ENCODE data around the gene SLC35F3. TPM values are rescaled to one million over a fixed set of nuclear protein-coding genes. Genes with fewer than 3 reads are reported as not detected.
A peak's percentile ranks its signal among the peaks of the same experiment; 100 is the strongest.
"Not testable (repeated sequence)": the region's sequence is repeated elsewhere in the genome, so short reads cannot be mapped to it uniquely, and the experiment has no call there.

Gene SLC35F3
- total RNA-seq, 1 experiment from 2014 or later = 4.6 TPM

GRCh38 chr1:234103198-234103597 is 198.7 kb downstream of the SLC35F3 start:
- DNase-seq (ENCODE audit: low read depth) = no peak

GRCh38 chr1:234106032-234106431 is 201.6 kb downstream of the SLC35F3 start:
- DNase-seq (ENCODE audit: low read depth) = no peak

GRCh38 chr1:234107416-234108021 is 203.0 kb downstream of the SLC35F3 start:
- no peak for DNase-seq (ENCODE audit: low read depth)

GRCh38 chr1:234108921-234109320 is 204.4 kb downstream of the SLC35F3 start:
- DNase-seq (ENCODE audit: low read depth) = peak; percentile 45

- no peak for DNase-seq (ENCODE audit: low read depth)
Measured at GRCh38 chr1:234109840-234110239, 205.4 kb downstream of the SLC35F3 start.

- peak; percentile 74 for DNase-seq (ENCODE audit: low read depth)
Measured at GRCh38 chr1:234111458-234112142, 207.1 kb downstream of the SLC35F3 start.

GRCh38 chr1:234114648-234115307 is 210.3 kb downstream of the SLC35F3 start:
- DNase-seq (ENCODE audit: low read depth) = peak; percentile 58

GRCh38 chr1:234118911-234119310 is 214.4 kb downstream of the SLC35F3 start:
- DNase-seq (ENCODE audit: low read depth) = no peak

- no peak for DNase-seq (ENCODE audit: low read depth)
Measured at GRCh38 chr1:234119431-234119830, 215.0 kb downstream of the SLC35F3 start.

- DNase-seq (ENCODE audit: low read depth) = peak; percentile 47
Measured at GRCh38 chr1:234120327-234120944, 216.0 kb downstream of the SLC35F3 start.

- DNase-seq (ENCODE audit: low read depth) = not testable (repeated sequence)
Measured at GRCh38 chr1:234121659-234122058, 217.2 kb downstream of the SLC35F3 start.

- not testable (repeated sequence) for DNase-seq (ENCODE audit: low read depth)
Measured at GRCh38 chr1:234122571-234122970, 218.1 kb downstream of the SLC35F3 start.

- no peak for DNase-seq (ENCODE audit: low read depth)
Measured at GRCh38 chr1:234123867-234124266, 219.4 kb downstream of the SLC35F3 start.

- peak; percentile 63 for DNase-seq (ENCODE audit: low read depth)
Measured at GRCh38 chr1:234125283-234125682, 220.8 kb downstream of the SLC35F3 start.

GRCh38 chr1:234125714-234126113 is 221.2 kb downstream of the SLC35F3 start:
- no peak for DNase-seq (ENCODE audit: low read depth)

- DNase-seq (ENCODE audit: low read depth) = no peak
Measured at GRCh38 chr1:234127026-234127671, 222.7 kb downstream of the SLC35F3 start.

- DNase-seq (ENCODE audit: low read depth) = no peak
Measured at GRCh38 chr1:234132795-234133194, 228.3 kb downstream of the SLC35F3 start.

- no peak for DNase-seq (ENCODE audit: low read depth)
Measured at GRCh38 chr1:234134878-234135277, 230.4 kb downstream of the SLC35F3 start.

- no peak for DNase-seq (ENCODE audit: low read depth)
Measured at GRCh38 chr1:234135501-234135900, 231.0 kb downstream of the SLC35F3 start.

- DNase-seq (ENCODE audit: low read depth) = no peak
Measured at GRCh38 chr1:234136073-234136472, 231.6 kb downstream of the SLC35F3 start.

GRCh38 chr1:234139966-234140365 is 235.5 kb downstream of the SLC35F3 start:
- peak; percentile 94 for DNase-seq (ENCODE audit: low read depth)

GRCh38 chr1:234140388-234140787 is 235.9 kb downstream of the SLC35F3 start:
- no peak for DNase-seq (ENCODE audit: low read depth)

Measured in RPMI7951 (cell line).